Measurements from ENCODE around the gene PFN1. TPM values are rescaled to one million over a fixed set of nuclear protein-coding genes. Genes with fewer than 3 reads are reported as not detected.

The PFN1 gene
- total and polyA plus RNA-seq, 9 of the 15 experiments (the other 6 are each of a cell fraction or from before 2014, with no cell fraction given): 60.5 to 1,479 (median 456) TPM

- no peak for TF ChIP-seq THAP7 (CRISPR knock-in tag; IDR thresholded peaks at IDR 0.05)
- no peak for TF ChIP-seq CTBP1 (IDR thresholded peaks at IDR 0.05; ENCODE audit: borderline replicate concordance)
- no peak for TF ChIP-seq PKNOX1 (IDR thresholded peaks at IDR 0.05)
- no peak for TF ChIP-seq PHF20 (IDR thresholded peaks at IDR 0.05; ENCODE audit: partially characterized antibody)
- no peak for TF ChIP-seq ZNF133 (CRISPR knock-in tag; IDR thresholded peaks at IDR 0.05)
- no peak for TF ChIP-seq SP2 (IDR thresholded peaks at IDR 0.05; ENCODE audit: extremely low read depth, low read depth, low read length, poor library complexity, severe bottlenecking)
- TF ChIP-seq ID3 (CRISPR knock-in tag; IDR thresholded peaks at IDR 0.05): no peak
- no peak for TF ChIP-seq ID3 (tag; IDR thresholded peaks at IDR 0.05)
- 0 out of 2 replicates have a peak, but pooled peaks have one; percentile 16 for TF ChIP-seq ZBTB26 (CRISPR knock-in tag; IDR thresholded peaks at IDR 0.05)
- no peak for TF ChIP-seq TBP (optimal IDR thresholded peaks at IDR 0.05; ENCODE audit: low read depth, low read length)
- no peak for TF ChIP-seq STAG1 (CRISPR knock-in tag; IDR thresholded peaks at IDR 0.05; ENCODE audit: borderline replicate concordance)
- no peak for TF ChIP-seq PHTF2 (CRISPR knock-in tag; IDR thresholded peaks at IDR 0.05)
- TF ChIP-seq ZNF764 (CRISPR knock-in tag; IDR thresholded peaks at IDR 0.05; ENCODE audit: low read depth): no peak
- no peak for TF ChIP-seq GTF2B (IDR thresholded peaks at IDR 0.05; ENCODE audit: extremely low read depth, insufficient read length)
- TF ChIP-seq ETS2 (tag; IDR thresholded peaks at IDR 0.05; ENCODE audit: borderline replicate concordance, poor library complexity, severe bottlenecking): no peak
- TF ChIP-seq POLR2A (conservative IDR thresholded peaks at IDR 0.05): peak; percentile 88
These were observed at the start of gene PFN1 (continued) for GRCh38 chr17:4948166-4948930.
